ENCODE data around the gene MIDN.

DNA sequence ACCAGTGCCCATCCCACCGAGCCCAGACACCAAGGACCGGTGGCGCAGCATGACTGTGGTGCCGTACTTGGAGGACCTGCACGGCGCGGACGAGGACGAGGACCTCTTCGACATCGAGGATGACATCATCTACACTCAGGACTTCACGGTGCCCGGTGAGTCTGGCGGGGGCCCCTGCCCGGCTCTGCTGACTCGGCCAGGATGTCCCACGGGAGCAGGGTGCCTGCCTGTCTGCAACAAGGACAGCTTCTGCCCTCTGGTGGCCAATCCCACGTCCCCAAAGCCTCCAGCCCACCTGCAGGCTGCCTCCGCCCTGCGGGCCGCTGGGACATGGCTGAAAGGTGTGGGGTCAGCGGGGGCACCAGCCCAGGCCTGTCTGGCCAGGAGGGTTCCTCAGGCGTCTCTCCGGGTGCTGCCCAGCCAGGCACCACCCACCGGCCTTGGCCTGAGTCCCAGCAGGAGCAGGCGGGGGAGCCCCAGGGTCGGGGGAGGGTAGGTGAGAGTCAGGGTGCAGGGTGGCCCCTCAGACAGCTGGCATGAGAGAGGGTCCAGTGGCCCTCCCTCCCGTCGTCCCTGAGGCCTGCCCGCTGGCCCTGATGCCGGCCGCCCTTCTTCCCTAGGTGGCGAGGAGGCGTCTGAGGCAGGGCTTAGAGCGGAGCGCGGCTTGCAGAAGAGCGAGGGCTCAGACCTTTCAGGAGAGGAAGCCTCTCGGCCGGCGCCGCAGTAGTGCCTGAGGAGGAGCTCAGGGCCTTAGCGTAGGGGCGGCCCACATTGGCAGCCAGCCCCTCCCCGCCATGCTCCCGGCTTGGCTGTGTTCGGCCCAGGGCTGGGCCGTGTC is 25.1 kb upstream of the MIDN start:
- TF ChIP-seq, protein P1, sequence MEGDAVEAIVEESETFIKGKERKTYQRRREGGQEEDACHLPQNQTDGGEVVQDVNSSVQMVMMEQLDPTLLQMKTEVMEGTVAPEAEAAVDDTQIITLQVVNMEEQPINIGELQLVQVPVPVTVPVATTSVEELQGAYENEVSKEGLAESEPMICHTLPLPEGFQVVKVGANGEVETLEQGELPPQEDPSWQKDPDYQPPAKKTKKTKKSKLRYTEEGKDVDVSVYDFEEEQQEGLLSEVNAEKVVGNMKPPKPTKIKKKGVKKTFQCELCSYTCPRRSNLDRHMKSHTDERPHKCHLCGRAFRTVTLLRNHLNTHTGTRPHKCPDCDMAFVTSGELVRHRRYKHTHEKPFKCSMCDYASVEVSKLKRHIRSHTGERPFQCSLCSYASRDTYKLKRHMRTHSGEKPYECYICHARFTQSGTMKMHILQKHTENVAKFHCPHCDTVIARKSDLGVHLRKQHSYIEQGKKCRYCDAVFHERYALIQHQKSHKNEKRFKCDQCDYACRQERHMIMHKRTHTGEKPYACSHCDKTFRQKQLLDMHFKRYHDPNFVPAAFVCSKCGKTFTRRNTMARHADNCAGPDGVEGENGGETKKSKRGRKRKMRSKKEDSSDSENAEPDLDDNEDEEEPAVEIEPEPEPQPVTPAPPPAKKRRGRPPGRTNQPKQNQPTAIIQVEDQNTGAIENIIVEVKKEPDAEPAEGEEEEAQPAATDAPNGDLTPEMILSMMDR (IDR thresholded peaks at IDR 0.05): peak in 5 of 6 experiments; percentile 32 to 42 (median 42)
- no peak for TF ChIP-seq POLR2A (IDR thresholded peaks at IDR 0.05)

All from adrenal gland (tissue), 5 donors.